Activated naive CD4-positive, alpha-beta T cell treated with anti-CD3 and anti-CD28 coated beads, Interleukin-2, amount 10 ng/mL, durations not matched to agents 7 days and 5 days (primary cell): ENCODE data around the gene PTPMT1.

Source experiments
- CTCF ChIA-PET: fragments of 350-600 bp; sonication (Branson Sonifier 250); formaldehyde crosslinking; loops from one replicate; lab custom pipeline; 2021; ENCODE audit warnings: antibody characterized with exemption; lab: Charles Lee
- DNase-seq: peaks from one replicate; pipeline ENCODE4 v3.0.0-alpha.2; 2020
- H3K27ac Mint-ChIP-seq: one replicate; pipeline ENCODE4 v1.8.0; 2021; ENCODE audit warnings: mild to moderate bottlenecking, moderate library complexity, mixed read lengths
- H3K27me3 Mint-ChIP-seq: one replicate; pipeline ENCODE4 v1.8.0; 2021; ENCODE audit warnings: mild to moderate bottlenecking, mixed read lengths
- H3K36me3 Mint-ChIP-seq: one replicate; pipeline ENCODE4 v1.8.0; 2021; ENCODE audit warnings: mixed read lengths
- H3K4me1 Mint-ChIP-seq: one replicate; pipeline ENCODE4 v1.8.0; 2021; ENCODE audit warnings: mixed read lengths
- H3K4me3 Mint-ChIP-seq: one replicate; pipeline ENCODE4 v1.8.0; 2021; ENCODE audit warnings: mild to moderate bottlenecking, moderate library complexity, mixed read lengths
- H3K9me3 Mint-ChIP-seq: one replicate; pipeline ENCODE4 v1.8.0; 2021; ENCODE audit warnings: mixed read lengths

The PTPMT1 gene

DNA sequence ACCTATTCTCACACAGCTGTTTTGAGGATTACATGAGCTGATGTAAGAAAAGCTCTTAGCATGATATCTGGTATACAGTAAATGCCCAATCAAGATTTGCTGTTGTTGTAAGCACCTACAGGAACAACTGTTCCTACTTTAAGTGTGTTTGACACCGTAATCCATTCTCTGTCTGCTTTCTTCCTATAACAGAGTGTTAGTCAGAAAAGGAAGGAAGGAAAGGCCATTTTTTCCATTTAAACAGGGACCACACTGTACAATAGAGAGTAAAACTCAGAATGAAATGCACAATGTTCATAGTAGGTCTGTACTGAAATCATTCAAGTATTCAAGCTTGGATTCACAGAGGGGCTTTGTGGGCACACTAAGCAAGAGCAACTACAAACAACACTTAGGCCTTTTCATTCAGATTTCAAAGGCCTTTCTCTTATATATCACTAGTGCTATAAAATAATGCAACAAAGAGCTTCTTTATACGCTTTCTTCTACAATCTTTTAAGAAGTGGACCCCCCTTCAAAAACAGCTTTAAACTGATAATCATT, 55.5 kb downstream of the PTPMT1 start:
- no peaks in the 10 kb centered on the region for H3K4me1 Mint-ChIP-seq

More for the DNA sequence above, 55.5 kb downstream of the PTPMT1 start:
- Mint-ChIP-seq H3K27me3 (no peaks in the 10 kb centered on the region), H3K27ac (no peak overlapping the region), H3K36me3 (peaks cover 24% of the 10 kb centered on the region), H3K9me3 (no peaks in the 10 kb centered on the region), H3K4me3 (no peak overlapping the region)
- CTCF ChIA-PET = interaction anchor here (0.7 kb wide), 1 partner anchor 653 kb away, joined by 3 read pairs; no protein-coding TSS in a partner anchor
- no peak for DNase-seq
